ENCODE results near the gene ARAP2.

The ARAP2 gene

DNA sequence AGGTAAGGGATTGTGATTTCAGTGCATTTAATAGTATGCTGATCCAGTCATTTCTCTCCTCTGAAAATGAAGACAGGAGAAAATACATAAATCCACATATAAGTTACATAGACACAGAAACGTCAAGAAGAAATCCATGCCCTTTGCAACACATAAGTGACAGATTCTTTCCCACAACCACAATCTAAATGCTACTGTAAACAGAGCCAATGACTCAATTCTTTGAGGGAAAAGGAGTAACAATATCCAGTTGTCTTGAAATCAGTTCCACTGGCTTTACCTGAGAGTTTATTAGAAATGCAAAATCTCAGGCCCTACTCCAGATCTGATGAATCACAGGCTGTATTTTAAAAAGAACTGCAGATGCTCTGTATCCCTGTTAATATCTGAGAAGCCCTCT is 66.4 kb downstream of the ARAP2 start:
- no peak for DNase-seq

DNA sequence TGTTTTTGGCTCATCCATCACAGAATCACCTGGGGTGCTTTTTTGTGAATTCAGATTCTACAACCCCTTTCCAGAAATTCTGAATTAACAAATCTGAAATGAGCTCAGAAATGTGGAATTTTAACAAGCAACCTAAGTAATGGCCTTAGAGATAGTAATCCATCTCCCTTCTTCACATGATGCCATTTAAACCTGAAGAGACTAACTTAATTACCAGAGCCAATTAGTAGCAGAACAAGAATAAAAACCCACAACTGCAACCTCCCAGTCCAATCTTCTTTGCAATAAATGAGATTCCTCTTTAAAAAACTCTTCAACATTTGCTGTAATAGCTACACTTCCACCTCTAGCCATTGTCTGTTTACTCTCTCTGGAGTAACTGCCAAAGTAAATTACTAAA is 69.7 kb downstream of the ARAP2 start:
- no peak for DNase-seq

DNA sequence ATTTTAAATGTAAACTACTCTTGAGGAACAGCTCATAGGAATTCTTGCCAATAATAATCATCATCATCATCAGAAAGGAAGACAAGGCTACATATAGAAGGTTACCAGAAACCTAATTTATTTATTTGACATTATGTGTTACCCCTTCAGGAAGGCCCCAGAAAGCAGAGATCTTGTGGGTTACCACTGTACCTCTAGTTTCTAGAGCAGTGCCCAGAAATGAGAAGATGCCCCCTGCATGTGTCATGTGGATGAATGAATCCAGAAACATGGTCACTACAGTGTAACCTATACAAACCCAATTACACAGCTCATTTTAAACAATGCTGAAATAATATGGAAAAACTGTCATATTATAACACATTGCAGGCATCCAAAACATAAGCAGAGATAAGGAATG is 70.4 kb downstream of the ARAP2 start:
- DNase-seq = no peak

DNA sequence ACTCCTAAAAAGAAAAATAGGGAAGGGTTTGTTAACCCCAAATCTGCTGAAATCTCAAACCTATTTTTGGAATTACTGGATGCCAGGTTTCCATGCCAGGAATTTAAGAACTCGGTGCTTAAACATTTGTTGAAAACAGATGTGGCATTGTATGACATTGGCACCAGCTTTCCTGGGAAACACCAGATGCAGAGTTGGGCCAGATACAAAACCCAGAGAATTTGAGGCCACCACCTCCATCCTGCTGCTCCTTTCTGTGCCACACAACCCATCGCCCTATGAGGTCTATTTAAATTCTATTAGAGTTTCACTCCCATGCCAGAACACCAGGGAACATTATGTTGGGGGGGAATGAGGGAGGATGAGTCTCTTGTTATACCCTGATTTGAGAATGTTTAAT is 71.7 kb downstream of the ARAP2 start:
- DNase-seq = no peak

DNA sequence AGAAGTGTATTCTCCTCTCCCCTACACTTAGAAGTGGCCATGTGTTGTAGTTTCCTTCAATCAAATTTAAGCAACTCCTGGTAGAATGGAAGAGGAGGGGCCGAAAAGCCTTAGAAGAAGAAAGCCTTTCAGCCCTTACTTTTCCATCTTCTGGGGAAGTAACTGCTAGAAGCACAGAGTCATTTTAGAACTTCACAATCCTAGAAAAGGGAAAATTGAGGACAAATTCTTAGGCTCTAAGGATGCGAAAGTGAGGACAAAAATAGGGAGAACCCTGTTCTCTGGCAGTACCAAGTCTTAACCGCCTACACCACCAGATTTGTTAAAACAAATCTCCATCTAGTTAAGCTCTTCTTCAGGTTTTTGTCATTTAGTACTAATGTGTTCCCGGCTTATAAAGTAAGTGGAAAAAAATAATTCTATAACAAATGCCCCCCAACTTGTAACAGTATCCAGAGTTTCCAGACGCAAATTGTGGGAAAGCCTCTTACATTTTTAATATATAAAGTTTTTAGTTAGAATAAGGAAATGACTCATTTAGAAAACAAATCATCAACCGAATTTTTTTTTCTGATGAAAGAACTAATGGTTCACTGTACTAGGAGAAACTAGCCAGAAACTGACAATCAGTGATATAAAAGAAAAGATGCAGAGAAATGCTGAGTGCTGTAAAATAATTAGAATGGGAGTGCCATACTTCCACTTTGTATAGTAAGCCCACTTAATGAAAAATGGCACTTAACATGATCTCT is 76.0 kb downstream of the ARAP2 start:
- no peak for DNase-seq

DNA sequence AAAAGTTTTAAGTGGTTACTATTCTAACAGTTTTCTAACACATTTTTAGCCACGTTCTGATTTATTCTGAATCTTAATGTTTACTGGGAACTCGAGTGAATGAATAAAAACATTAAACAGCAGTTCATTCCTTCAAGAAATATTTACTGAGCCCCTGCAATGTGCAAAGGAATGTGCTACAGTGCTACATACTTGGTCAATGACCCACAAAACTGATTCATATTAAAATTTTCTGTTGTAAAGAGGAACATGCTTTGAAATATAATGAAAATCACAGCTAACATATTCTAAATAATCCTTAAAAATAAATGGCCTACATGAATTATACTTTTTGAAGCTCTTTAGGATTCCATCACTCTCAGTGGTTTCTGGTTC is 78.7 kb downstream of the ARAP2 start:
- no peak for DNase-seq

DNA sequence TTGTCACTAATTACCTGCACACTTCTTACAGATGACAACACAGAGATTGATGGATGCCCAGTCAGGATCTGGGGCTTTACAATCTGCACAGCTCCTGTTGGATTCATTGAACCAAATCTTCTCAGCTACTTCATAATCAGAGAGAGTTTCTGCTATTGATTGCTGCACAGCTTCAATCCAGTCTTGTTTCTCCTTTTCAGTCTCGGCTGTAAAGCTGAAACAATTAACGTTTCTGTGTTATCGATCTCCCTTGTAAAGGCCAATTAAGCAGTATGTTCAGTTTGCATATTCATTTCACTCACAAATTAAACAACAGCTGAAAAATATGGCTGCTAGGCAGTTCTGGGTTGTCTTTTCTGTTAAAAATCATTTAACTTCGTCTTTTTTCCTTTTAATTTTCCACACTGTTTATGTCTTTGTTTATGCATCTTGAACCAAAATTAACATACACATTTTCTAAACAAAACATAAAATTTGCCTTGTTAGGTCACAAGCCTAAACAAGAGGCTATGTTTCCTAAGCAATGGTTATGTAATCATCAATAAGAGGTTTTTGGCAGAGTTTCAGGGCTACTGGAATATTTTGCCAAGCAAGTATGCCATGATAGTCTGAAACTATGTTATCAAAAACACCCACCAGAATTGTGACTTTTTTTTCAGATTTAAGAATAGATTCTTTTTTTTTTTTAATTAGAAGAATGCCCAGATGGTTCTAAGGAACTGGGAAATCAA is 79.2 kb downstream of the ARAP2 start:
- no peak for DNase-seq

DNA sequence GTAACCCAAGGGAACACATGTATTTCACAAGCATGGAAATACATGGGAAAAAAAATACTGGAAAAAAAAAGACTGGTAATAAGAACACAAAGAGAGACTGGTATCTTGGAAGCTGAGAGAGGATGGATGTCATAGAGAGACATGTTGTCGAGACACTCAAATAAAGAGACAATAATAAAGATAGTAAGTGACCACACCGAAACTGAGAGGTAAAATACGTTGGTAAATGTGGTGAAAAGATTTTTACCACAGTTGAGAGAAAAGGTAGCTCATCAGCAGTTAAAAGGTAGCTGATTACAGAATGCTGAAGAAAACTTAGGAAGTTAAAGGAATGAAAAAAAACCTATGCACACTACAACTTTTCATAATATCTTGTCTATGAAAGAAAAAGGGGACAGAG is 81.1 kb downstream of the ARAP2 start:
- DNase-seq = no peak

DNA sequence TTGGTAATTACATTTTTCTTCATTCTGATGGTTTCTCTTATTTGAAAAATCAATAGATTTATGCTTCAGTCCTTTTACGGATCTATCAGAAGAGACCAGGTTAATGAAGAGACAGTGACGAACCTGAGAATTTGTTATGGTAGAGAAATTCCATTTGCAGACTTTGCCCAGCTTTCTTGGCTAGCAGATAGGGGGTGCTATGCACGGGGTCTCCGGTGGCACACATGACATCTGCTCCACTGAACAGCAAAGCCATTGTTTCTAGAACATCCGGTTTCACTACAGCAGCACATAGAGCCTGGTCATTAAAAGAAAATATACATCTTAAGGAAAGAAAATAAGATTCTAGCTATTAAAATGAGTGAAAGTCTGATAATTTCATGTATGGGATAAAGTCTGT is 85.1 kb downstream of the ARAP2 start:
- no peak for DNase-seq

DNA sequence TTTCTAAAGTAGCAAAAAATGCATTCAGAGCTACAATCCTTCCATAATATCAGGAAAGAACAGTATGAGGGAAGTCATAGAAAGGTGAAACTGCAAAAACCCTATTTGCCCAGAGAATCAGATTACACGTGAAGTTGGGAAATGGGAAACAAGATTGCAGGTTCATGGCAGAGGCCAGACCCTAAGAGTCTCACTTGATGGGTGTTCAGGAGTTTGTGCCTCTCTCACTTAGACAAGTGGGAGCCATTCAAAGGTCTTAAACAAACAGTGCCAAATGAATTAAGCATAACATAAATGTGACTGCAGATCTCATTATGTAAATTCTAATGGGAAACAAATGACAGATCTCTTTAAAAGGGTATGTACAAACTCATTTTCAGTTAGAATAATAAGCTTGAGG is 91.6 kb downstream of the ARAP2 start:
- no peak for DNase-seq

DNA sequence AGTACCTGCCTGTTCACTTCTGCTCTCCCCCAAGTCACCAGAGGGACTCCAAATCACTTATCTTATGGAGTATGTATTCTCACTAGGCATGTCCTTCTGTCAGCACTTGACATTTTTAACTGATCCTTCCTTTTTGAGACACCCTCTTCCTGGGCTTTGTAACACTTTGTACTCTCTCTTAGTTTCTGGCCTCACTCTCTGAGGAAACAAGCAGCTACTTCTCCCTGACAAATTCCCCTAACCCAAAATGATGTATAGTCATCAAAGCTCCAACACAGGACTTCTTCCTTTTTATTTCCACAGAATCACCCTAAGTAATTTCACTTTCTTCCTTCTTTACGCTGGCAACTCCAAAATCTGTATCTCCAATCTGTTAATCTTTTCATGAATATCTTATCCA is 101.8 kb downstream of the ARAP2 start:
- no peak for DNase-seq

DNA sequence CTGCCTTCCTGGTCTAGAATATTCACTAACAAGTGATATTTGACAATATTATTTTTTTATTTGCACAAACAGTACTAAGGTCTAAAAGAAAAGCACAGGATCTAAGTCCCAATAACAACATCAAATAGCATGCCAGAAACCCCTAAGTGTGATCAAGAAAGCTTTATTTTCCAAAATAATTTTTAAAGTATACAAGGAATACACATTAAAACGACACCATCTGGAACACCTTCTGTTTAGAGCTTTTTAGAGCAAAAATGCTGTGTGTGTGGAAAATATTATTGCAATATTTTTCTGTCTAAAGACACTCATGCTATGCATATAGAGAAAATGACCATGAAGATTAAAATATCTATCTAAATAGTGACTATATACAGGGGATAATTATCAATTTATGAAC is 103.1 kb downstream of the ARAP2 start:
- no peak for DNase-seq

DNA sequence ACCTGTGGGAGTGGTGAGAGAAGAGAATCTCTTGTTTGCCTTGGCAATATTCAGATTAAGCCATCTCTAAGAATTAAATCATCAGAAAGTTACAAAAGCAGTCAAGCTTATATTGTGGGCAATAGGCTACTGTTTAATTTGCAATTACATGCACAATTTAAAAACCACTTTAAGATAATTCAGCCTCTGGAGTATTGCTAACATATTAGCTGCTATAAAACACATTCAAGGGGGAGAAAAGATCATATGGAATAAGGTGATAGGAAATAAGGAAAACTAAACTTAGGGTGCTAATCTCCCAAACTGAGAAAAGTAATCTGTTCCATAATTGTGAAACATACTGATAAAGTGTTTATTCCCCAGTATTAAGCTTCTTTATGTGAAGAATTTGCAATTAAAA is 103.9 kb downstream of the ARAP2 start:
- no peak for DNase-seq

DNA sequence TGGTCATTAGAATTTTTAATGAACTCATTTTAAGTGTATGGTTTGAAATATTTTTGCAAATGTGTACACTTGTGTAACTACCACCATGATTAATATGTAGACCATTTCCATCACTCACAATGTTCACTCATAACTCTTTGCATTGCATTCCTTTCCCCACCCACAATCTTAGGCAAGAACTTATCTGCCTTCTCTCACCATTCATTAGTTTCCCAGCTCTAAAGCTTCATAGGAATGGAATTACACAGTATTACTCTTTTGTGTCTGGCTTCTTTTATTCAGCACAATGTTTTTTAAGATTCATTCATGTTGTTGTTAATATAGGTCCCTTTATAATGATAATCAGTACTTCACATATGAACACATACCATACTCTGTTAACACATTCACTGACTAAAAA is 106.1 kb downstream of the ARAP2 start:
- no peak for DNase-seq

DNA sequence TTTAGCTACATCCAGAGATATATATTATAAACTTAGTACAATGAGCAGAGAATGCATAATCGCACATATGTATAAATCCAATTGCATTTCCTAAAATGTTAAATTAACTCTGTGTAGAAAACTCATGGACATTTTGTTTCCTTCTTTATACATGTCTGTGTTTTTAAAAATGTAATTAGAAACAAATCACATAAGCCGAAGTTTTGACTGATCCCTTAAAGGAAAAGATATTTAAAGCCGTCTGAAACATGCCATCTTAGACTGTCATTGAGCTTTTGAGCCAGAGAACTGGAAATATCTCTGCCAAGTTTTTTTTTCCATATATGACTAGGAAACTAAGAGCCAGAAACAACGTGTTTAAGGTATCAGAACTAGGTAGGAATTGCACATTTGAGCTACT is 107.0 kb downstream of the ARAP2 start:
- no peak for DNase-seq

DNA sequence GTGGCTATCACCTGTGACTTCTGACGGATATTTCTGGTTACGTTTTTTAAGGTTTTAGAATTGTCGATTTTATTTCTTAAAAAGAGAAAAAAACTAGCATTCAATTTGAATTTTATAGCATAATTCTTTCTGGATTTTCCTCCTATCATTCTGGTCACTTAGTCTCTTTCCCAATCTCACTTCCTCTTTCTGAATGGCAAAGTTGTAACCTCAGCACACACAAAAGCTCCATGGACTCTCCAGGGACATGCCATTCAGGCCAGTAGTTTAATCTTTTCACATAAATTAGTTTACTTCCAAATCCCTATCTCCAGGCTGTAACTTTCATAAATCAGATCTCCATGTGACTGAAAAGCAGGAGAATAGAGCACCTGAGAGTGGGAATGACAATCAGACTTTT is 110.7 kb downstream of the ARAP2 start:
- no peak for DNase-seq

DNA sequence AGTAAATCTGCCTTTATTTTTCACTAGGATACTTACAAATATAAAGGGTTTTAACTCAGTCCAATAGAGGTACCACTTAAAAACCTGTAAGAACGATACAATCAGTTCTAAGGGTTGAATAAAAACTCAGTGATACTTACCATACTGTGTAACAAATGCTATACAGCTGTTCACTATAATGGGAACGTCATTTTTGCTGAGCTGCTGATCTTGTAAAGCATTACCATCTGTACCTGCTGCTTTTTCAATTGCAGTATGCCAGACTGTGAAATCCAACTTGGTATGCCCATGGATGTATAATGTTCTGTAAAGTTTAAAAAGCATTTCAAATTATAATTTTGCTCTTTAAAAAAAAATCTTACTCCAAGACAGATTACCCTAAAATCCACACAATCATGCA is 111.2 kb downstream of the ARAP2 start:
- no peak for DNase-seq

DNA sequence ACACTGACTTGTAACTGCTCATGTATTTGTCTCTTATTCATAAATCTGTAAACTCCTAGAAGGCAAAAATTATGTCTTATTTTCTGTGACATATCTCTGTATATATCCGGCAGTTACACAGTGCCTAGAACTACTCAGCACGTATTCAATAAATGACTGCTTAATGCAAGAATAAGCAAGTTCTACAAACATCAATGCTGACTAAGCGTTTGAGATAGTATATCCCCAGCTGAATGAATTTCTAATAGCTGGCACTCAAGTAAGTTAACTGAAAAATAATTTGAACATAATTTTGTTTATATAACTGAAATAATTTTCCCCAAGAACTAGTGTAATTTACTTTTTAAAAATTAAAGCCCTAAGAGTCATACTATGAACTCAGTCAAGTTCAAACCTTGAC is 113.7 kb downstream of the ARAP2 start:
- DNase-seq = no peak

DNA sequence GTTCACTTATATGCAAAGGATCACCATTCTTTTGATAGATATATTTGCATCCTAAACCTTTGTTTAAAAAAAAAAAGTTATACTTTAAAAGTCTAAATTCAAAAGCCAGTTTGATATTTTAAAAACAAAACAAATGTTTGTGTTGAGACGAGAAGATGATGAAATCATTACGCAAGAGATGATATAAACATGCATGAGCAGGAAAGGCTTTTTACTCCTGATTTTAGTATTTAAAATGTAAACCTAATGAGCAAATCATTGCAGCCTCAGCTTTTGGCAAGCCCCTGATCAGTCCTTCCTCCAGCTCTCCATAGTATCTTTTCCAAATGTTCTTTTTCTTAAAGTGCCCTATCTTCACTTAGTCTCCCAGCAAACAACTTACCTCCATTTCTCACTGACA is 115.6 kb downstream of the ARAP2 start:
- no peak for DNase-seq

DNA sequence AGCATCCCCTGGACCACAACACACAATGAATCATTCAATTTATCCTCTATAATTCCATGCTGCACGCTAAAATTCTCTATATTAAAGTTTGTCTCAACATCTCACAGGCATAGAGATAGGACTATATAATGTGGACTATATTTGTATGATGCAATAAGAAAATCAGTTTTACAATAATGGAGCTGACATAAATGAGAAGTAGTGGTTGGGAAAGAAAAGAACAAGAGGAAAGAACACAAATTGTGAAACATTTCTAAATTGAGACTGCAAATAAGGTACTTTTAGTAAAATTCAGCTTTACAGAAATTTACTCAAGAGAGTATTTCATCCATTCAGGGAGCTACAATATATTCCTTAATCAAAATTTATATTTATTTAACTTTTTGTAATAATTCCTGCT is 120.4 kb downstream of the ARAP2 start:
- no peak for DNase-seq

DNA sequence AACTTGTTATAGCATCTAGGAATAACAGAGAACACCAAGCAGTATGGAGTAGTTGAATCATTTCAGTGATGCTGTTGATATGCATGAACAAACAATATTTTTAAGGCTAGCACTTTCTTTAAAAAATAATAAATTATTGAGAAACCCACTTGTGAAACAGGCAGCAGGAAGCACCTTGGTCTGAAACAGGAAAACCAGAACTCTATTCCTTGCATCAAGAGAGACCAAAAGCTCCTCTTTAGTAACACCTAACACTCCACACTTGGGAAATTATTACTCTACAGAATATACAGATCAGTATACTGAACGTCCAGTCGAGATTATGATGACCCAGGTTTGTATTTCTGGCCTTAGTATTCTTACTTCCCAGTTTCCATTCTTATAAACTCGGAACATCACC is 129.0 kb downstream of the ARAP2 start:
- no peak for DNase-seq

DNA sequence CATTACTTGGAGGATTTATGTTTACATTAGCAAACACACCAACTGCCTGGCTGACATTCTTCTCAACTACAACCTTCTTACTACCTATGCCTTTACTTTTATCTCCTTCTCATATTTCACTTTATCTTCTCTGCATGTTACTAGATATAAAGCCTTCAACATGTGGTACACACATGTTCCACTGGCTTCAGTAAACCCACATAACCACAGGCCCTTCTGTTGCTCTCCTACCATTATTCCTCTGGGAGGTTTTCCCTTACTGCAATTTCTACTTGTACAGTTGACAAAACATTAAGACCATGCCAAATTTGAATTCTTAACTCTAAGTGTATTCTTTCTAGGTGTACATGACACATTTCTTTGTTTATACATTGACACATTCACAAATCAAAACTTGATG is 133.1 kb downstream of the ARAP2 start:
- DNase-seq = no peak

DNA sequence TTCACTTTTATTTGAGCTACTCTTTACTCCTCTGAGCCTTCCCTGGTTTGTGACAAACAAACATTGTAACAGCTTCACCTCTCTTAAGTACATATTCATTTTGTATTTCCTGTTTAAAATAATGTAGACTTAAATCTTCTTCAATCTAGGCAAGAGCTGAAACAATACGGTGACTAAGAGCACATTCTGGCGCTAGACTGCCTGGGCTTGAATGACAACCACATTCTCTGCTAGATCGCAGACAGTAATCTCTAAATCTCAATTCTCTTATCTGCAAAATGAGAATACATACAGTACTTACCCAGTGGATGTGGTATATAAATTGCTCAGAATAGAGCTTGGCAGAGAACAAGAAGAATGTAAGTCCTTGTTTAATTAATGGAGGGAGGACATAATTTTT is 144.8 kb downstream of the ARAP2 start:
- DNase-seq = no peak

DNA sequence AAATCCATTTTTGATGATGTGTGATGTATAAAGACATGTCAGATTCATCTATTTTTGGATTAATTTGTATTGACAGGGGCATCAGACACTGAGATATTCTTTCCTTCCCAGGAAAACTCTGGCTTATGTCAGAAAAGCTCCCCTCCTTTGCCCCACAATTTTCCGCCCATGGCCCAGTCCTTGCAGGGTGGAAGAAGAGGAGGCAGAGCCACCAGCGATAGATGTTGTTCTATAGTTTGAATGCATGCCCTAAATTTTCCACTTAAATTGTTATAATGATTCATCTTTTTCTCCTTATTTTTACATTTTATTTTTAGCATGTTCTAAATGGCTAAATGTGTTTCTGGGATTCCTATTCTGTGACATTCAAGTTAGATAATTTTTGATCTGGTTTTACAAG is 149.3 kb downstream of the ARAP2 start:
- no peak for DNase-seq

DNA sequence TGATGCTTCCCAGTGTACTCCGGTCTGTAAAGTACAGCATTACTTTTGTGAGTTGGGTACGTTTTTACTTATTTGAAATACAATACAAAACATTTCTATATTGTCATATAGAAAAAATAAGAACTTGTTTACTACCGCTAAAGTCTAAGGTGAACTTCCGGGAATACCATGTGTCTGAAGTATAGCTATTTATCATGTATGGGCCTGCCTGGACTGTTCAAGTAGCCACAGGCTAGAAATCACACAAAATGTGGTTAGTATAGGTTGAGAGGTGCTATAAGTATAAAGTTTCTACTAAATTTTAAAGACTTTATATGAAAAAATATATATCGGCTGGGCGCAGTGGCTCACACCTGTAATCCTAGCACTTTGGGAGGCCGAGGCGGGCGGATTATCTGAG is 152.3 kb downstream of the ARAP2 start:
- DNase-seq = no peak

Measured in stimulated activated CD8-positive, alpha-beta memory T cell treated with anti-CD3 and anti-CD28 coated beads, Interleukin-4, amount 100 ng/mL, for 48 hours (primary cell).